H54 (cell line): Measurements from ENCODE around the gene ALDH3B2.
"Not testable (repeated sequence)": the region's sequence is repeated elsewhere in the genome, so short reads cannot be mapped to it uniquely, and the experiment has no call there.

ENCODE experiments used
- DNase-seq: peaks from one replicate; pipeline ENCODE4 v3.0.0; 2011; ENCODE audit warnings: low spot score, mixed read lengths; ENCODE audit not compliant: insufficient read length
- FAIRE-seq: peaks from 3 replicates; lab custom pipeline; 2011; peaks lifted over from hg19 to GRCh38; lab: Jason Lieb, UNC
- POLR2A ChIP-seq: IDR thresholded peaks from 2 replicates; pipeline ENCODE4 v1.6.1; 2011; ENCODE audit warnings: low read depth, mild to moderate bottlenecking, low read length

The ALDH3B2 gene

GRCh38 chr11:67674442-67674871 is at the start of gene ALDH3B2:
ALDH3B2 (minus strand) TSS chr11:67674623; CDS start chr11:67666935, 7,688 bp downstream.
- FAIRE-seq (no peak), DNase-seq (no peak)

GRCh38 chr11:67723036-67723435 is 48.6 kb upstream of the ALDH3B2 start:
- not testable (repeated sequence) for DNase-seq, FAIRE-seq

More at GRCh38 chr11:67674442-67674871, at the start of gene ALDH3B2:
- TF ChIP-seq POLR2A: no peak

GRCh38 chr11:67716226-67716625 is 41.8 kb upstream of the ALDH3B2 start:
- DNase-seq, FAIRE-seq: not testable (repeated sequence)

- DNase-seq, FAIRE-seq: not testable (repeated sequence)
Measured at GRCh38 chr11:67715801-67716200, 41.4 kb upstream of the ALDH3B2 start.

- FAIRE-seq, DNase-seq: not testable (repeated sequence)
Measured at GRCh38 chr11:67713892-67714509, 39.6 kb upstream of the ALDH3B2 start.

GRCh38 chr11:67711676-67712075 is 37.3 kb upstream of the ALDH3B2 start:
- FAIRE-seq, DNase-seq: not testable (repeated sequence)

- not testable (repeated sequence) for DNase-seq, FAIRE-seq
Measured at GRCh38 chr11:67711212-67711611, 36.8 kb upstream of the ALDH3B2 start.

GRCh38 chr11:67709806-67710205 is 35.4 kb upstream of the ALDH3B2 start:
- not testable (repeated sequence) for DNase-seq, FAIRE-seq

- TF ChIP-seq POLR2A: no peak
- FAIRE-seq (no peak), DNase-seq (no peak)
Measured at GRCh38 chr11:67705264-67705663, 30.8 kb upstream of the ALDH3B2 start.

GRCh38 chr11:67704524-67704923 is 30.1 kb upstream of the ALDH3B2 start:
- FAIRE-seq (no peak), DNase-seq (no peak)
- no peak for TF ChIP-seq POLR2A

- not testable (repeated sequence) for FAIRE-seq, DNase-seq
Measured at GRCh38 chr11:67703709-67704108, 29.3 kb upstream of the ALDH3B2 start.

GRCh38 chr11:67700548-67701262 is 26.3 kb upstream of the ALDH3B2 start:
- no peak for TF ChIP-seq POLR2A
- DNase-seq (no peak), FAIRE-seq (no peak)

GRCh38 chr11:67700141-67700540 is 25.7 kb upstream of the ALDH3B2 start:
- no peak for DNase-seq
- FAIRE-seq: no peak
- TF ChIP-seq POLR2A: no peak

GRCh38 chr11:67699521-67699920 is 25.1 kb upstream of the ALDH3B2 start:
- no peak for TF ChIP-seq POLR2A
- FAIRE-seq (no peak), DNase-seq (no peak)

- DNase-seq: no peak
- FAIRE-seq: no peak
- TF ChIP-seq POLR2A: no peak
Measured at GRCh38 chr11:67698247-67698646, 23.8 kb upstream of the ALDH3B2 start.
